ENCODE data around the gene TLK1. TPM values are rescaled to one million over a fixed set of nuclear protein-coding genes. Genes with fewer than 3 reads are reported as not detected.

Gene TLK1
- total RNA-seq, 2 donors from 2014 or later = 31.9 to 48.1 TPM

- no peak overlapping the region for H3K4me3 ChIP-seq
Measured at GRCh38 chr2:171086352-171087290, 74.1 kb downstream of the TLK1 start.

GRCh38 chr2:171084128-171084527 lies 76.6 kb downstream of the TLK1 start:
- intact Hi-C loops (cut with DNase I) = no loop called here
- Histone ChIP-seq H3K36me3 (replicated peaks in 1 of 2; ENCODE audit: insufficient read depth in 1 of 2, low read depth in 2 of 2) (no peaks in the 10 kb centered on the region), H3K4me3 (no peak overlapping the region), H3K9me3 (peaks cover 0 to 7% (median 0%) of the 10 kb centered on the region in 3 donors), H3K27ac (no peak overlapping the region), H3K27me3 (no peaks in the 10 kb centered on the region), H3K4me1 (peaks cover 28% of the 10 kb centered on the region)
- 39 to 54% methylated on average over 5 of the region's 5 CpGs for WGBS, 2 donors
- TF ChIP-seq POLR2A (IDR thresholded peaks at IDR 0.05) = no peak
- no peak for TF ChIP-seq CTCF (IDR thresholded peaks at IDR 0.05)
- ATAC-seq (no peak), DNase-seq (no peak)

More at GRCh38 chr2:171086352-171087290, 74.1 kb downstream of the TLK1 start:
- peak; percentile 45 for ATAC-seq
- H3K36me3 ChIP-seq (replicated peaks in 1 of 2; ENCODE audit: insufficient read depth in 1 of 2, low read depth in 2 of 2) = no peaks in the 10 kb centered on the region
- DNase-seq = peak; percentile 22 to 46 (median 41)
- H3K4me1 ChIP-seq = peaks cover 28% of the 10 kb centered on the region
- H3K27ac ChIP-seq = no peak overlapping the region
- intact Hi-C loops (cut with DNase I) = no loop called here
- no peak for TF ChIP-seq POLR2A (IDR thresholded peaks at IDR 0.05)
- peak; percentile 19 to 51 (median 39) for TF ChIP-seq CTCF (IDR thresholded peaks at IDR 0.05)
- no peaks in the 10 kb centered on the region for H3K27me3 ChIP-seq
- peaks cover 0 to 7% (median 0%) of the 10 kb centered on the region in 3 donors for H3K9me3 ChIP-seq
- WGBS, 2 donors = 54 to 58% methylated on average over 13 of the region's 13 CpGs

- TF ChIP-seq CTCF (IDR thresholded peaks at IDR 0.05) (no peak), POLR2A (IDR thresholded peaks at IDR 0.05) (no peak)
- no peak for ATAC-seq
- WGBS, 2 donors = 88 to 90% methylated on average over 2 of the region's 2 CpGs
Measured at GRCh38 chr2:171083451-171083850, 77.2 kb downstream of the TLK1 start.

GRCh38 chr2:171081649-171082111 lies 79.0 kb downstream of the TLK1 start:
- no peak overlapping the region for H3K27ac ChIP-seq
- no peak for TF ChIP-seq CTCF (IDR thresholded peaks at IDR 0.05)
- no peak for TF ChIP-seq POLR2A (IDR thresholded peaks at IDR 0.05)
- ATAC-seq (no peak), DNase-seq (no peak)
- no peaks in the 10 kb centered on the region for H3K27me3 ChIP-seq
- peaks cover 0 to 7% (median 0%) of the 10 kb centered on the region in 3 donors for H3K9me3 ChIP-seq
- peaks cover 24% of the 10 kb centered on the region for H3K4me1 ChIP-seq
- H3K36me3 ChIP-seq (replicated peaks in 1 of 2; ENCODE audit: insufficient read depth in 1 of 2, low read depth in 2 of 2) = no peaks in the 10 kb centered on the region
- no peak overlapping the region for H3K4me3 ChIP-seq
- 71 to 74% methylated on average over 3 of the region's 3 CpGs for WGBS, 2 donors
- intact Hi-C loops (cut with DNase I) = no loop called here

More at GRCh38 chr2:171083451-171083850, 77.2 kb downstream of the TLK1 start:
- H3K36me3 ChIP-seq (replicated peaks in 1 of 2; ENCODE audit: insufficient read depth in 1 of 2, low read depth in 2 of 2) = no peaks in the 10 kb centered on the region
- no peaks in the 10 kb centered on the region for H3K27me3 ChIP-seq
- H3K9me3 ChIP-seq = peaks cover 0 to 7% (median 0%) of the 10 kb centered on the region in 3 donors
- no peak overlapping the region for H3K4me3 ChIP-seq
- no peak overlapping the region for H3K27ac ChIP-seq
- intact Hi-C loops (cut with DNase I) = no loop called here
- H3K4me1 ChIP-seq = peaks cover 28% of the 10 kb centered on the region
- no peak for DNase-seq
